GM10248 (cell line): ENCODE results near the gene CCDC69.

Experiments used
- CTCF ChIA-PET: fragments of 300-600 bp; sonication (Branson Sonifier 250); formaldehyde crosslinking; extraction: SDS; loops from one replicate; lab custom pipeline; 2021; ENCODE audit warnings: antibody characterized with exemption; lab: Yijun Ruan, JAX
- POLR2A ChIA-PET: fragments of 350-650 bp; sonication (Branson Sonifier 250); formaldehyde crosslinking; extraction: SDS; loops from one replicate; lab custom pipeline; 2020; ENCODE audit warnings: antibody characterized with exemption; lab: Yijun Ruan, JAX
- DNase-seq: peaks from one replicate; pipeline ENCODE4 v3.0.0; 2012; ENCODE audit errors: extremely low spot score
- TF ChIP-seq, protein P1 (sequence below): IDR thresholded peaks from 2 replicates; pipeline ENCODE4 v1.5.1; 2012; ENCODE audit warnings: mild to moderate bottlenecking, low read depth; ENCODE audit errors: extremely low read depth, missing control alignments, control extremely low read depth

CCDC69 gene

GRCh38 chr5:151147033-151147432 lies 76.9 kb downstream of the CCDC69 start:
- CTCF ChIA-PET = interaction anchor here (1.0 to 13.7 kb wide), 7 partner anchors 10 to 169 kb away, joined by 5 to 221 read pairs (median 11); no protein-coding TSS in a partner anchor
- TF ChIP-seq, protein P1, sequence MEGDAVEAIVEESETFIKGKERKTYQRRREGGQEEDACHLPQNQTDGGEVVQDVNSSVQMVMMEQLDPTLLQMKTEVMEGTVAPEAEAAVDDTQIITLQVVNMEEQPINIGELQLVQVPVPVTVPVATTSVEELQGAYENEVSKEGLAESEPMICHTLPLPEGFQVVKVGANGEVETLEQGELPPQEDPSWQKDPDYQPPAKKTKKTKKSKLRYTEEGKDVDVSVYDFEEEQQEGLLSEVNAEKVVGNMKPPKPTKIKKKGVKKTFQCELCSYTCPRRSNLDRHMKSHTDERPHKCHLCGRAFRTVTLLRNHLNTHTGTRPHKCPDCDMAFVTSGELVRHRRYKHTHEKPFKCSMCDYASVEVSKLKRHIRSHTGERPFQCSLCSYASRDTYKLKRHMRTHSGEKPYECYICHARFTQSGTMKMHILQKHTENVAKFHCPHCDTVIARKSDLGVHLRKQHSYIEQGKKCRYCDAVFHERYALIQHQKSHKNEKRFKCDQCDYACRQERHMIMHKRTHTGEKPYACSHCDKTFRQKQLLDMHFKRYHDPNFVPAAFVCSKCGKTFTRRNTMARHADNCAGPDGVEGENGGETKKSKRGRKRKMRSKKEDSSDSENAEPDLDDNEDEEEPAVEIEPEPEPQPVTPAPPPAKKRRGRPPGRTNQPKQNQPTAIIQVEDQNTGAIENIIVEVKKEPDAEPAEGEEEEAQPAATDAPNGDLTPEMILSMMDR = no peak
- POLR2A ChIA-PET = no interaction called here
- DNase-seq = no peak

DNA sequence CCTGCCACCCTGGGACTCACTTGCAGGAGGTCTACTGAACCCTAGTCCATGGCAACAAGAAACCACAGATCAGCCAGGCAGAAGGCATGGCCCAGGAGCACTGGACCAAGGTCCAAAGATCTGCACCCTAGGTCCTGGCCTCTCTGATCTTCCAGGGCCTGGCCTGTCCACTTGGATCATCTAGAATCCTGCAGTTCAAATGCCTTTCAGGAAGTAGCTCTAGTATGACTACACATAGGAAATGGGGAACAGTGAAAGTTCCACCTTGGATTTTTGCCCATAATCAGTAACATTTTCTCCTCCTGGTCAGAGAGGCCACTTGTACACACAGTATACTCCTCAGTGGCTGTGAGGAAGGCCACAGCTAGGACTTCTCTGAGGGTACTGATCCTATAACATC lies 77.8 kb downstream of the CCDC69 start:
- DNase-seq = no peak
- ChIA-PET POLR2A (interaction anchor here (1.0 kb wide), 1 partner anchor 21 kb away, joined by 4 read pairs; no protein-coding TSS in a partner anchor), CTCF (interaction anchor here (0.8 to 13.7 kb wide), 11 partner anchors 9 to 602 kb away, joined by 3 to 221 read pairs (median 7); partner anchors contain the start of gene ANXA6)
- TF ChIP-seq, protein P1 = no peak

DNA sequence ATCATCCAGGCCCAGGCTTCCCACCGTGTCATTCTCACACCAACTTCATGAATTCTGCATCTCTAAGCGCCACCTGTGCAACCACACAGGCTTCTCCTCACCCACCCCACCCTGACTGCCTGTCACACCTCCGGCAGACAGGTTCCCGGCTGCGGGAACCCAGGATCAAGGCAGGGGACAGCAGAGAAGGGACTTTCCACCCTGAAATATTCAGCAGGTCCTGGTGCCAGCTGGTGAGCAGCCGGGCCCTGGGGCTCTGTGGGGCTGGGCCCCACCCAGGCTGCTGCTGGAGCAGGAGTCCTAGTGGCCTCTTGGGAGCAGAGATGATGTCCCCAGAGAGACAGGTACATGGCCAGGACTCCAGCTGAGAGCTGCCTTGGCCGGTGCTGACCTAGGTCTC lies 79.0 kb downstream of the CCDC69 start:
- ChIA-PET CTCF (interaction anchor here (1.1 to 13.7 kb wide), 9 partner anchors 9 to 601 kb away, joined by 3 to 221 read pairs (median 7); partner anchors contain the start of gene ANXA6), POLR2A (interaction anchor here (1.0 to 1.1 kb wide), 2 partner anchors 15 to 19 kb away, joined by 3 to 4 read pairs; no protein-coding TSS in a partner anchor)
- DNase-seq = no peak
- TF ChIP-seq, protein P1 = no peak

DNA sequence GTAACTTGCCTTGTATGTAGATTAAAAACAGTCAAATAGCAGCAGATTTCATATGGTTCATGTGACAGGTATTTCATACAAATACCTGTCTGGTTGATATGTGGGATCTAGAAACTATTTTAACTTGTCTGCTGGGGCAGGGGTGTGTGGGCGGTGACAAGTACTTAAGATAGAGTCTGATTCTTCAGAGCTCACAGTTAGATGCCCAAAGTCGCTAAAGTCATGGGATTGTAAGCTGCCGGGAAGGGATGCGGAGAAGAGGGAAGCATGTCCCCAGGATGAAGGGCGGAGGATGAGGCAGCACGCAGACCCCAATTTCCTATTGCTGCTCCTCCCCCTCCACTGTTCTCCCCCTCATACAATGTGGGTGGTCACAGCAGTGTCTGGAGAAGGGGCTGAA lies 79.6 kb downstream of the CCDC69 start:
- ChIA-PET POLR2A (interaction anchor here (1.1 kb wide), 2 partner anchors 15 to 27 kb away, joined by 3 to 4 read pairs; no protein-coding TSS in a partner anchor), CTCF (interaction anchor here (1.1 to 13.7 kb wide), 8 partner anchors 8 to 600 kb away, joined by 3 to 221 read pairs (median 4); no protein-coding TSS in a partner anchor)
- TF ChIP-seq, protein P1 = no peak
- DNase-seq = no peak

DNA sequence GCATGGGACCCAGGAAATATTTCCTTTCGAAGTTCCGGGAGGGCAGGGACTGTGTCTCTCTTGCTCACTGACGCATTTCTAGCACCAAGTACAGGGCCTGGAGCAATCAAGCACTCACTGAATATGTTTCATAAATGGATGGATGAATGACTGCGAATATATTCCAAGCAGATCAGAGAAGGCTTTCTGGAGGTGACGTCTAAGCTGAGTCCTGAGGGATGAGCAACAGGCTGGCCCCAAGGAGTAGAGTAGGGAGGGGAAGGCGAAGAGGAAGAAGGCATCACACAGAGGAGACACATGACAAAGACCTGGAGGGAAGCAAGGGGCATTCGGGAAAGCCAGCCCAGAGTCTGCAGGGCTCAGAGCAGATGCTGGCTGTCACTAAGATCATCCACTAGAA lies 80.2 kb downstream of the CCDC69 start:
- ChIA-PET POLR2A (interaction anchor here (1.1 kb wide), 1 partner anchor 26 kb away, joined by 4 read pairs; no protein-coding TSS in a partner anchor), CTCF (interaction anchor here (0.8 to 13.7 kb wide), 7 partner anchors 9 to 297 kb away, joined by 3 to 221 read pairs (median 5); no protein-coding TSS in a partner anchor)
- no peak for DNase-seq
- TF ChIP-seq, protein P1 = no peak

GRCh38 chr5:151142933-151143332 lies 81.0 kb downstream of the CCDC69 start:
- CTCF ChIA-PET = interaction anchor here (0.8 to 13.7 kb wide), 10 partner anchors 8 to 296 kb away, joined by 3 to 221 read pairs (median 6); no protein-coding TSS in a partner anchor
- DNase-seq = no peak
- TF ChIP-seq, protein P1 = no peak
- POLR2A ChIA-PET = interaction anchor here (0.8 to 1.1 kb wide), 3 partner anchors 17 to 110 kb away, joined by 3 to 10 read pairs (median 3); partner anchors contain the start of gene GM2A
